ENCODE results near the gene IQCF5.
"Not testable (repeated sequence)": the region's sequence is repeated elsewhere in the genome, so short reads cannot be mapped to it uniquely, and the experiment has no call there.

IQCF5 gene

GRCh38 chr3:51869304-51869703, 6.1 kb downstream of the IQCF5 start:
- DNase-seq (ENCODE audit: low read depth in 4 of 4, low spot score in 1 of 4): no peak

- DNase-seq (ENCODE audit: low read depth in 4 of 4, low spot score in 1 of 4): not testable (repeated sequence)
These were observed 6.5 kb downstream of the IQCF5 start for GRCh38 chr3:51868896-51869295.

GRCh38 chr3:51862886-51863285, 12.5 kb downstream of the IQCF5 start:
- no peak for DNase-seq (ENCODE audit: low read depth in 4 of 4, low spot score in 1 of 4)

- no peak for DNase-seq (ENCODE audit: low read depth in 4 of 4, low spot score in 1 of 4)
These were observed 14.4 kb downstream of the IQCF5 start, which contains the start of gene IQCF2 for GRCh38 chr3:51860703-51861665. IQCF2 (plus strand) TSS chr3:51861615; CDS start chr3:51861667, 52 bp downstream.

GRCh38 chr3:51855411-51855810, 20.0 kb downstream of the IQCF5 start:
- not testable (repeated sequence) for DNase-seq (ENCODE audit: low read depth in 4 of 4, low spot score in 1 of 4)

GRCh38 chr3:51845129-51845528, 30.3 kb downstream of the IQCF5 start:
- no peak for DNase-seq (ENCODE audit: low read depth in 4 of 4, low spot score in 1 of 4)

- no peak for DNase-seq (ENCODE audit: low read depth in 4 of 4, low spot score in 1 of 4)
These were observed 38.8 kb downstream of the IQCF5 start for GRCh38 chr3:51836606-51837005.

- DNase-seq (ENCODE audit: low read depth in 4 of 4, low spot score in 1 of 4): no peak
These were observed 44.5 kb downstream of the IQCF5 start for GRCh38 chr3:51830836-51831385.

- no peak for DNase-seq (ENCODE audit: low read depth in 4 of 4, low spot score in 1 of 4)
These were observed 45.1 kb downstream of the IQCF5 start for GRCh38 chr3:51830345-51830744.

GRCh38 chr3:51828297-51828696, 47.1 kb downstream of the IQCF5 start:
- no peak for DNase-seq (ENCODE audit: low read depth in 4 of 4, low spot score in 1 of 4)

All from stimulated activated CD4-positive, alpha-beta T cell treated with anti-CD3 and anti-CD28 coated beads, Interleukin-1b, Interleukin-23, amount 100 ng/mL, for 24 hours (primary cell).